GM08714 (cell line): ENCODE data around the gene PAIP2B.
"Not testable (repeated sequence)": the region's sequence is repeated elsewhere in the genome, so short reads cannot be mapped to it uniquely, and the experiment has no call there.

Experiments used
- H3K4me3 ChIP-seq: fragments of 200-500 bp; sonication (Bioruptor generic); 2 replicates; pipeline ENCODE4 v1.5.1; 2014; ENCODE audit warnings: mild to moderate bottlenecking, low read length, inconsistent platforms
- ZNF274 ChIP-seq: IDR thresholded peaks from 2 replicates; pipeline ENCODE4 v1.6.1; 2012; ENCODE audit warnings: mild to moderate bottlenecking, low read depth, low read length

PAIP2B gene, protein sequence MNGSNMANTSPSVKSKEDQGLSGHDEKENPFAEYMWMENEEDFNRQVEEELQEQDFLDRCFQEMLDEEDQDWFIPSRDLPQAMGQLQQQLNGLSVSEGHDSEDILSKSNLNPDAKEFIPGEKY

DNA sequence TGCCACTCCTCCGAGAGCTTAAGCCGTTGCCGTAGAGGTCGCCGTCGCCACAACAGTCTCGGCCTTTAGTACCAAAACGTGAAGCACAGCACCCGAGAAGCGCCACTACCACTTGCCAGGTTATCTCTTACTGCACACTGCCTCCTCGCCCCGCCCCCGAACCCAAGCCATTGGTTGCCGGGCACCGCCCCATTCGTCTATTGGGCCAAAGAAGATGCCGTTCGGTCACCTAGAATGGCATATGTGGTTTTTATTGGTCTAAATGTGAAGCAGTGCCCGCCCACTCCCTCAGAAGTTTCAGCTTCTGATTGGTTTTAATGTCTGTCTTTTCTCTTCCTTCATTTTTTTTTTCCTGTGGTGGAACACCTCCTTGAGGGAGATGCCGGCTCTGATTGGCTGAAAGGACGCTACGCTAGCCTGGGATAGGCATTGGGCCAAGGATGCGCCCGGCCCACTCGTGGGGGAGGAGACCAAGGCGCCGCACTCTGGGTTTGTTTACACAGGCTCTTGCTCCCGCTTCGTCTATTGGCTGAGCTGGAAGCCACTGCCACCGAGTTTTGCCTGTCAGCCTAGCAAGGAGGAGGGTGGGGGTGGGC lies at the start of gene PAIP2B:
TSS of gene PAIP2B (minus strand) at position 139 of the 596 bp plus-strand sequence. CDS start 24,514 bp downstream, outside the sequence.
- peak within 1 kb of the TSS; percentile 73 for H3K4me3 ChIP-seq
- no peak for TF ChIP-seq ZNF274

GRCh38 chr2:71275939-71276310 lies 49.0 kb upstream of the PAIP2B start:
- H3K4me3 ChIP-seq = peak overlapping the region; percentile 53; the same call in 1 of the 2 replicates

DNA sequence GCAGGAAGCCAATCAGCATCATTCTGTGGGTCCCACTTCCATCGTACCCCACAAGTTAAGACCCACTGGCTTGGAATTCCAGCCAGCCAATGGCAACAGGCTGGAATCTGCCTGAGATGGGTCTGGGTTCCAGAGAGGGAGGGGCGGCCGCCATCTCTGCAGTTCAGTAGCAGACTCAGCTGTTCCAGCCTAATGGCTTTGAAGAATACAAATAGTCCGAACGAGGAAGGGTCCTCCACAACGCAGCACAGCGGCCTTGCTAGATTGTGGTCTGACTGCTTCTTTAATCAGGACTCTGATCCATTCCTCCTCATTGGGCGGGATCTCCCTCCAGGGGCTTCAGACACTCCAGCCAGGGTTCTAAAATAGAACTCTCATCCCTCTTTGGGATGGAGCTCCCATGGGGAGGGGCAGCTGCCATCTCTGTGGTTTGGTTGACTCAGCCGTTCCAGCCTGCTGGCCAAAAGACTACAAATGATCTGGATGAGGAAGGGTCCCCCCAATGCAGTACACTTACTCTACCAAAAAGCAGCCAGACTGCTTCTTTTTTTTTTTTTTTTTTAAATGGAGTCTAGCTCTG lies 42.7 kb upstream of the PAIP2B start:
- H3K4me3 ChIP-seq = no peak overlapping the region
- no peak for TF ChIP-seq ZNF274

More at GRCh38 chr2:71275939-71276310, 49.0 kb upstream of the PAIP2B start:
- no peak for TF ChIP-seq ZNF274

DNA sequence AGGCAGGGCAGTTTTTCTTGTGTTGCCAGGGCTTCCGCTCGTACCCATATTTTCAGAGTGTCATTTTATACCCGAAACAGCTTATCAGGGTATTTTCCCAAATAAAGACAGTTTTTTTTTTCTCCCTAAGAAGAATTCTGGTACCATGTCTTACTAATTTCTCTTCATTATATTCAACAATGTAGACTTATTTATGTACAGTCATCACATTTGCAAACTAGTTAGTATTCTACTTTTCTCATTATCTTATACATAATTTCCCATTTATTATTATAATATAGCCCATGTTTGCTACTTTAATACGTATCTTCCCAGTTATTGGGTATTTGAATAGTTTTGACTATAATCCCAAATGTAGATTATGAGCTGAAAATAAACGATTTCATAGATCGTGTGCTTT lies 36.5 kb upstream of the PAIP2B start:
- TF ChIP-seq ZNF274 = no peak

GRCh38 chr2:71261534-71261933 lies 34.6 kb upstream of the PAIP2B start:
- no peak for TF ChIP-seq ZNF274
- no peak overlapping the region for H3K4me3 ChIP-seq

More for the DNA sequence above, 36.5 kb upstream of the PAIP2B start:
- H3K4me3 ChIP-seq = no peak overlapping the region

- no peak overlapping the region for H3K4me3 ChIP-seq
- no peak for TF ChIP-seq ZNF274
These were observed 29.5 kb upstream of the PAIP2B start for GRCh38 chr2:71256421-71256820.

- no peak for TF ChIP-seq ZNF274
These were observed 27.9 kb upstream of the PAIP2B start for GRCh38 chr2:71254776-71255175.

GRCh38 chr2:71254078-71254477 lies 27.2 kb upstream of the PAIP2B start:
- TF ChIP-seq ZNF274 = no peak
- H3K4me3 ChIP-seq = no peak overlapping the region

More at GRCh38 chr2:71254776-71255175, 27.9 kb upstream of the PAIP2B start:
- no peak overlapping the region for H3K4me3 ChIP-seq

DNA sequence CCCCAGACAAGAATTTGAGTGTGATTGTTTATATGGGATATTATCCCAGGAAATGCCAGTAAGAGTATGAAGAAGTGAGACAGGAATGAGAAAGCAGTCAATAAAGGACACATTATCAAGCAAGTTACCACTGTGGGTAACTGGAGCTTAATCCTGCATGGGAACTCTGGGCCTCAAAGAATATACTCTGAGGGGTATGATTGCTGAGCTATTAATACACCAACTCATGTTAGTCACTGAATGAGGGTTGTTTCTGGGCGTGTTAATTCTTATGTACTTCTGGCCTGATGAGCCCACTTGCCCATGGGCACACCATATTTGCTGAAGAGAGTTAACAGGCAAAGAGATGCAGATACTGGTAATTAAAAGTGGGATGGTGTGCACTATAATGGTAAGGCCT lies 26.6 kb upstream of the PAIP2B start:
- no peak for TF ChIP-seq ZNF274
- no peak overlapping the region for H3K4me3 ChIP-seq

DNA sequence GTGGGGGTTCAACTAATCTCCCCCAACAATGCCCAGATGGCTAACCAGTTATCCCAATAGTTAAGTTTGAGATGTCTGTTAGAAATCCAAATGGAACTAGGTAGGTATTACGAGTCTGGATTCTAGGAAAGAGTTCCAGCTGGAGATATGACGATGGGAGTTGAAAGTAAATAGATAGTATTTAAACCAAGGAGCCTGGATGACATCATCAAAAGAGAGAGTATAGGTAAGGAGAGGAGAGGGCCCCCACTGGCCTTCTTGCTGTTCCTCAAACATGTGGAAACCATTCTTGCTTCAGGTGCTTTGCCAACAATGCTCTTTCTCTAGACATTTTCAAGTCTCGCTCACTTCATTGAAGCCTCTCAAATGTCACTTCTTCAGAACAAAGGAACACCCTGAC lies 26.0 kb upstream of the PAIP2B start:
- H3K4me3 ChIP-seq = no peak overlapping the region
- TF ChIP-seq ZNF274 = no peak

GRCh38 chr2:71250935-71251334 lies 24.0 kb upstream of the PAIP2B start:
- TF ChIP-seq ZNF274 = no peak
- H3K4me3 ChIP-seq = no peak overlapping the region

- TF ChIP-seq ZNF274 = no peak
- H3K4me3 ChIP-seq = no peak overlapping the region
These were observed 17.4 kb upstream of the PAIP2B start for GRCh38 chr2:71244302-71244660.

DNA sequence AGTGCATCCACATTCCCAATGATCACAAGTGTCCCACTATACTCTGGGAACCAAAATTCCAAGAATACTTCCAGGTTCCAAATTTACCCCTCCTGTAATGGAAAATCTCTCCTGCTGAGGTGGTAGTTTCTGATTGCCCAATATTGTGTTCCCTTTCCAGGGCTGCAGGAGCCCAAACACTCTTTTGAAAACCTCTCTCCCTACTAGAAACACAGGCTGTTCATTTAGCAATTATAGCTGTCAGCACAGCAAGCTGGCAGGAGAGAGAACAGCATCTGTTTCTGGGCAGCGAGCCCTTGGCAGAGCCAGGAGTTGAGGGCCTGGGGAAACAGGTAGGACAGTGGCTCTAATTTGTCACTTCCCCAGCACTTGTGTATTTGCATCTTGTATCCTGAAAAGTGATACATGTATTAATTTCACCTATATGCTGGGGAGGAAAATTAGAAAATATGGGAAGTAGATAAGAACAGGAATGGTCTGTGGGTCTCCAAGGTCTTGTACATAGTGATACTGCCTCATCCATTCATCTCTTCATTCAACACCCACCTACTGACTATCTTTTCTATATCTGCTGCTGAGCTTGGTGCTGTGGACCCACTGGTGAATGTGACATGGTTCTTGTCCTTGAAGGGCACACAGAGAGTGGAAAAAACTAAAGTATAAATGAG lies 16.9 kb upstream of the PAIP2B start:
- no peak overlapping the region for H3K4me3 ChIP-seq
- no peak for TF ChIP-seq ZNF274

- TF ChIP-seq ZNF274 = no peak
These were observed 13.9 kb upstream of the PAIP2B start for GRCh38 chr2:71240794-71241193.

GRCh38 chr2:71238089-71238488 lies 11.2 kb upstream of the PAIP2B start:
- TF ChIP-seq ZNF274 = no peak
- H3K4me3 ChIP-seq = no peak overlapping the region

More at GRCh38 chr2:71240794-71241193, 13.9 kb upstream of the PAIP2B start:
- no peak overlapping the region for H3K4me3 ChIP-seq

DNA sequence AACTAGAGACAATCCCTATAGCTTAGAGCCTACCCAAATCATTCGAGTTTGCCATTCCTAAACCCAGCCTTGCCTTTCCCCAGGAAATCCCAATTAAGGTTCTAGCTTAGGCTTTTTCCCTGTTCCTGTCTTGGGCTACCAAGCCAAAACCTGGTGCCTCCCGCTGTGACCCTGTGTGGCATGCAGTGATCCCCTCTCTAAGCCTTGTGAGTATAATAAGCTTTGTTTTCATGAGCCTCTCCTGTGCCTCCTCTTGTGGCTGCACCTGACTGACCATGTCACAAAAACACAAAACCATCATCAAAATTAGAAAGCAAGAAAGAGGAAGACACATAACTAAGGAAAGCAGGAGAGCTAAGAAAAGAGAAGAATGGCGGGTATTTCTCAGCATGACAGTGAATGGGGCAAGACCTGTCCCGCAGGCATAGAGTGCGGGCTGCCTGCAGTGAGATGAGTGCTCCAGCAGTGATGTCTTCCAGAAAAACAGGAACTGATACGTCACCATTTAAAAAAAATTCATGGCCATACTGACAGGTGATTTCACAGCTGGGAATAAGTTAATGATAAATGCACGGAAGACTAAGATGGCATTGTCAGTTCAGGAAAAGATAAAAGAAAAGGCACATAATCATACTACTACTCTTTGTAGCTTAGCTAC lies 9.2 kb upstream of the PAIP2B start:
- no peak for TF ChIP-seq ZNF274
- no peak overlapping the region for H3K4me3 ChIP-seq

DNA sequence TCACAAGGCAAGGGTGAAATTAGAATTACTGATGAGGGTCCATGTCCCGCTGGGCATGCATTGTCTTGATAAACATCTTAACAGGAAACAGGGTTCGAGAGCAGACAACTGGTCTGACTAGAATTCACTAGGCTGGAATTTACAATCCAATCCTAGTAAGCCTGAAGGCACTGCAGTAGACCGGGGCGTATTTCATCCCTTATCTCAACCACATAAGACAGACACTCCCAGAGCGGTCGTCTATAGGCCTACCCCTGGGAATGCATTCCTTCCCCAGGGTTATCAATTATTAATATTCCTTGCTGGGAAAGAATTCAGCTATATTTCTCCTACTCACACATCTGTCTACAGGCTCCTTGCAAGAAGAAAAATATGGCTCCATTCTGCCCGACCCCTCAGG lies 6.2 kb upstream of the PAIP2B start:
- not testable (repeated sequence) for H3K4me3 ChIP-seq
